DND-41 (cell line): ENCODE measurements around the gene SLC6A9.

ENCODE experiments used
- ATAC-seq: fragments of 200-7000 bp; cut with Tn5 transposase; 3 replicates; pipeline ENCODE4 v1.9.1; 2021; ENCODE audit warnings: low read depth; ENCODE audit not compliant: insufficient read depth
- DNase-seq: peaks from one replicate; pipeline ENCODE4 v3.0.0-alpha.2; 2020
- H2AFZ ChIP-seq: 2 replicates; pipeline ENCODE4 v1.6.0; 2012; ENCODE audit warnings: low read depth, low read length
- H3K27ac ChIP-seq: 2 replicates; pipeline ENCODE4 v1.5.1; 2012; ENCODE audit warnings: low read length, inconsistent platforms
- H3K27me3 ChIP-seq: fragments of 200-600 bp; sonication (generic); 2 replicates; pipeline ENCODE4 v1.6.0; 2012; ENCODE audit warnings: low read length, mild to moderate bottlenecking, inconsistent platforms; ENCODE audit not compliant: insufficient read depth, poor library complexity
- H3K36me3 ChIP-seq: 2 replicates; pipeline ENCODE4 v1.5.1; 2012; ENCODE audit warnings: low read length, inconsistent platforms; ENCODE audit not compliant: insufficient read depth
- H3K4me1 ChIP-seq: 2 replicates; pipeline ENCODE4 v1.5.1; 2012; ENCODE audit warnings: mild to moderate bottlenecking, low read length; ENCODE audit not compliant: insufficient read depth
- H3K4me2 ChIP-seq: 2 replicates; pipeline ENCODE4 v1.6.0; 2012; ENCODE audit warnings: mild to moderate bottlenecking, moderate library complexity, low read length, inconsistent platforms; ENCODE audit not compliant: insufficient read depth
- H3K4me3 ChIP-seq, 2 experiments: fragments of 200-600 bp in 1 of 2; shearing (Covaris generic) in 1 of 2; 2 replicates each; pipeline ENCODE4 v1.5.1; 2012 to 2016; ENCODE audit warnings: inconsistent platforms in 2 of 2, low read length in 2 of 2, mild to moderate bottlenecking in 2 of 2, low read depth in 1 of 2, moderate library complexity in 1 of 2
- H3K79me2 ChIP-seq: 2 replicates; pipeline ENCODE4 v1.6.0; 2012; ENCODE audit warnings: low read length, inconsistent platforms; ENCODE audit not compliant: insufficient read depth
- H3K9ac ChIP-seq: 2 replicates; pipeline ENCODE4 v1.6.0; 2012; ENCODE audit warnings: low read depth, mild to moderate bottlenecking, inconsistent platforms, low read length, moderate library complexity
- H3K9me3 ChIP-seq: 2 replicates; pipeline ENCODE4 v1.5.1; 2012; ENCODE audit warnings: low read length, moderate library complexity, mild to moderate bottlenecking, inconsistent platforms; ENCODE audit not compliant: insufficient read depth, severe bottlenecking
- H4K20me1 ChIP-seq: 2 replicates; pipeline ENCODE4 v1.6.0; 2012; ENCODE audit warnings: low read length; ENCODE audit not compliant: insufficient read depth
- CTCF ChIP-seq: IDR thresholded peaks from 2 replicates; pipeline ENCODE4 v1.5.1; 2012; ENCODE audit warnings: borderline replicate concordance, low read length, moderate library complexity, mild to moderate bottlenecking; ENCODE audit not compliant: poor library complexity, severe bottlenecking; ENCODE audit errors: extremely low read depth
- EZH2 ChIP-seq: IDR thresholded peaks from 3 replicates; pipeline ENCODE4 v1.6.1; 2012; ENCODE audit warnings: borderline replicate concordance, low read depth, mild to moderate bottlenecking, moderate library complexity, low read length, inconsistent platforms; ENCODE audit not compliant: severe bottlenecking

SLC6A9 gene

DNA sequence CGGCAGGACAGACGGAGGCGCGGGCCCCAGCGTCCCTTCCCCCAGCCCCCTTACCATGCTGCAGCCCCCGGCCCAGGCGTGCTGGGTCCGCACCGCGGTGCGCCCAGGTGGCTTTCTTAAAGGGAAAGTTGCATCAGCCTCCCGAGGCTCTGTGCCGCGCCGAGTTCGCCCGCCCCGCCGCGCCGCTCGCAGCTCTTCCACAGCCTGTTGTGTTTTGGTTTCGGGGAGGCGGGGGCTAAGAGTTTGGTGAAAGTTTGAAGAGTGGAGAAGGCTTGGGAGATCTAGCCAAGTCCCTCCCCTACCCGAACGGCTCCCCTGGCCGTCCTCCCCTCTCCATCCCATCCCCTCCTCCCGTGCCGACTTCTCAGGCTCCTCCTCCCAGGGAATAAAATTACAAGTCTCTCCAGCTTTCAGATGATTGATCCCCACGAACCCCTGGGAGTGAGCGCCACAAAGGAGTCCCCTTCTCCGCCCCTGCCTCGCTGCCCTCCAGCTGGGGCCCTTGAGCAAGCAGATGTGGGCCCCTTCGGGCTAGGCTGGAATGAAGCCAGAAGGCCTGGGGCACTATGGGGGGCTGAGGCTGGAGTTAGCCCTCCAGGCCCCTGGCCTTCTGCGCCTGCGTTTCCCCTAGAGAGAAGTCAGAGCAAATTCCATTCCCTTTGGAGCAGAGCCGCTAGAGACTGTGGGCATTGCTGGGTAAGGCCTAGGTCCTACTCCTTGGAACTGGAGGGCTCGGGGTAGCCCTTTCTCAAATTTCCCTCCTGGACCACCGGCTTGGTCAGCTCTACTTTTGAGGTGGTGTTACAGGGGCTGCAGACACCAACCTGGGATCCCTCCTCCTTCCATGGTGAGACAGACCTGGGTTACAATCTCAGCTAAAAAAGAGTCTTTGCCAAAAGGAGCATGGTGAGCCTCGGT lies at the start of gene SLC6A9:
Gene SLC6A9, minus strand, starts transcription at position 211 of the 918 bp plus-strand sequence. CDS start 7,185 bp downstream, outside the sequence.
- Histone ChIP-seq H3K4me2 (peak within 1 kb of the TSS; percentile 78), H3K27ac (peak within 1 kb of the TSS; percentile 46), H4K20me1 (no peaks in the 10 kb centered on the region; the same call in 1 of the 2 replicates), H3K4me3 (peak within 1 kb of the TSS; percentile 69 to 70; a peak in 3 of 4 replicates), H3K9me3 (no peaks in the 10 kb centered on the region), H3K36me3 (no peaks in the 10 kb centered on the region), H3K27me3 (peaks cover 18% of the 10 kb centered on the region), H2AFZ (peak within 1 kb of the TSS; percentile 98), H3K79me2 (no peaks in the 10 kb centered on the region), H3K4me1 (peaks cover 29% of the 10 kb centered on the region), H3K9ac (peak within 1 kb of the TSS; percentile 70)
- ATAC-seq (peak; percentile 30), DNase-seq (peak; percentile 61)
- TF ChIP-seq CTCF (no peak), EZH2 (peak; percentile 58)

DNA sequence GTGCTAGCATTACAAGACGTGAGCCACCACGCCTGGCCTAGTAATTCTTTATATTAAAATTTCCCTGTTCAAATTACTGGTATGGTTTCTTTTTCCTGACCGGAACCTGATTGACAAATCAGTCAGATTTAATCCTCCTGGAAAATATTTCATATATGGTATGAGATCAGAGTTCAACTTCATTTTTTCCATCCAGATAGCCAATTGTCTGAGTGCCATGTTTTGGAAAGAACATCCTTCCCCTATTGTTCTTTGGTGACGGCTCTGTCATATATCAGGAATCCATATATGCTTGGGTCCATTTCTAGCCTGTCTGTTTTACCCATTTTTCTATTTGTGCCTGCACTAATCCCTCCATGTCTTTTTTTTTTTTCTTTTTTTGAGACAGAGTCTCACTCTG lies 48.3 kb upstream of the SLC6A9 start:
- DNase-seq (no peak), ATAC-seq (no peak)
- TF ChIP-seq CTCF = no peak
- no peak for TF ChIP-seq EZH2
- Histone ChIP-seq H3K36me3 (no peaks in the 10 kb centered on the region), H3K9me3 (no peaks in the 10 kb centered on the region), H3K79me2 (no peaks in the 10 kb centered on the region), H3K27ac (no peak overlapping the region), H3K27me3 (peaks cover 16% of the 10 kb centered on the region), H3K4me3 (no peak overlapping the region), H3K4me1 (no peaks in the 10 kb centered on the region), H3K9ac (no peak overlapping the region), H2AFZ (no peak overlapping the region), H3K4me2 (no peak overlapping the region), H4K20me1 (no peaks in the 10 kb centered on the region)

- no peak overlapping the region for H3K4me3 ChIP-seq
- no peak overlapping the region for H3K9ac ChIP-seq
- no peaks in the 10 kb centered on the region for H3K9me3 ChIP-seq
- no peaks in the 10 kb centered on the region for H3K79me2 ChIP-seq
- H2AFZ ChIP-seq = no peak overlapping the region
- DNase-seq = no peak
- no peak for TF ChIP-seq CTCF
- ATAC-seq = no peak
- no peak overlapping the region for H3K4me2 ChIP-seq
- no peaks in the 10 kb centered on the region for H3K4me1 ChIP-seq
- H3K27me3 ChIP-seq = peaks cover 16% of the 10 kb centered on the region
- no peaks in the 10 kb centered on the region for H3K36me3 ChIP-seq
- no peaks in the 10 kb centered on the region for H4K20me1 ChIP-seq
- no peak overlapping the region for H3K27ac ChIP-seq
Observed at GRCh38 chr1:44078104-44078503, 46.8 kb upstream of the SLC6A9 start.
